ENCODE measurements around the gene TREML1.

TREML1 gene

DNA sequence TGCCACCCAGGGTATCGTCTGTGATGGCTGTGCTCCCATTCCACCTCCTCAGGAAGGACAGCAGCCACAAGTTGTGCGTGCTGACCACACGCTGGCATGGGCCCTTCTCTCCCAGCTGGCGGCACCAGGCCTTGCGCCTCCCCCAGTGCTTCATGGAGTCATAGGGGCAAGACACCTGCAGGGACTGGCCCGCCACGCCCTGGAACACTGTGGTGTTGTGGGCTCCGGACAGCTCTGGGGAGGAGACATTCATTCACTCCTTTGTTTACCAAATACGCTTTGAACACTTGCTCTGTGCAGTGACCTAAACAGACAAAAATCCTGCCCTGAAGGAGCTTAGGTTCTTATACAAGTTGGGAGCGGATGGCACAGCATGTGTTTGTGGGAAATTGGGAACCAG is 7.2 kb upstream of the TREML1 start:
- Histone ChIP-seq H3K4me3 (ENCODE audit: low read depth, low read length) (no peak overlapping the region), H3K4me2 (ENCODE audit: low read length) (no peak overlapping the region), H3K79me2 (no peaks in the 10 kb centered on the region), H3K9ac (no peak overlapping the region), H3K36me3 (ENCODE audit: control insufficient read depth, insufficient read depth, low read length) (no peaks in the 10 kb centered on the region), H2AFZ (no peak overlapping the region), H3K4me1 (no peaks in the 10 kb centered on the region), H3K27me3 (ENCODE audit: control insufficient read depth, insufficient read depth, low read length) (no peaks in the 10 kb centered on the region), H3K27ac (no peak overlapping the region), H3K9me3 (ENCODE audit: control insufficient read depth, low read length) (no peaks in the 10 kb centered on the region)
- TF ChIP-seq, protein P1, sequence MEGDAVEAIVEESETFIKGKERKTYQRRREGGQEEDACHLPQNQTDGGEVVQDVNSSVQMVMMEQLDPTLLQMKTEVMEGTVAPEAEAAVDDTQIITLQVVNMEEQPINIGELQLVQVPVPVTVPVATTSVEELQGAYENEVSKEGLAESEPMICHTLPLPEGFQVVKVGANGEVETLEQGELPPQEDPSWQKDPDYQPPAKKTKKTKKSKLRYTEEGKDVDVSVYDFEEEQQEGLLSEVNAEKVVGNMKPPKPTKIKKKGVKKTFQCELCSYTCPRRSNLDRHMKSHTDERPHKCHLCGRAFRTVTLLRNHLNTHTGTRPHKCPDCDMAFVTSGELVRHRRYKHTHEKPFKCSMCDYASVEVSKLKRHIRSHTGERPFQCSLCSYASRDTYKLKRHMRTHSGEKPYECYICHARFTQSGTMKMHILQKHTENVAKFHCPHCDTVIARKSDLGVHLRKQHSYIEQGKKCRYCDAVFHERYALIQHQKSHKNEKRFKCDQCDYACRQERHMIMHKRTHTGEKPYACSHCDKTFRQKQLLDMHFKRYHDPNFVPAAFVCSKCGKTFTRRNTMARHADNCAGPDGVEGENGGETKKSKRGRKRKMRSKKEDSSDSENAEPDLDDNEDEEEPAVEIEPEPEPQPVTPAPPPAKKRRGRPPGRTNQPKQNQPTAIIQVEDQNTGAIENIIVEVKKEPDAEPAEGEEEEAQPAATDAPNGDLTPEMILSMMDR (IDR thresholded peaks at IDR 0.05): no peak

DNA sequence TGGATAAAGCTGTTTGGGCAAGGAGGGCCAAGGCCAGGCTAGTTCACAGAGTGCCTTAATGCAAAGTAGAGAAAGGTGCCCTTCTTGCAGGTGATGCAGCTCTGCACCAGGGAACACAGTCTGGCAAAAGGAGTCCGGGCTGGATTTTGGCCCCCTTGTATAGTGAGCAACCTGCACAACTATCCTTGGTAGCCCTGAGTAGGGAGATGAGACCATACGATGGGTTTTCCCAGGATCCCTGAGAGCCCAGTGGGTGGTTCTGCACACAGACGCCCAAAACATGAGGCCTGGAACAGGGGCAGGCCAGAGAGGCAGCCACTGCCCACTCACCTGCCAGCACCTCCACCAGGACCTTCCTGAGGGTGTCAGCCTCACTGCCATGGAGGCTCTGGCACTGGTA is 6.8 kb upstream of the TREML1 start:
- H2AFZ ChIP-seq: no peak overlapping the region
- H3K4me3 ChIP-seq (ENCODE audit: low read depth, low read length): no peak overlapping the region
- H3K9me3 ChIP-seq (ENCODE audit: control insufficient read depth, low read length): no peaks in the 10 kb centered on the region
- H3K4me1 ChIP-seq: no peaks in the 10 kb centered on the region
- H3K36me3 ChIP-seq (ENCODE audit: control insufficient read depth, insufficient read depth, low read length): no peaks in the 10 kb centered on the region
- H3K79me2 ChIP-seq: no peaks in the 10 kb centered on the region
- H3K4me2 ChIP-seq (ENCODE audit: low read length): no peak overlapping the region
- TF ChIP-seq, protein P1 (IDR thresholded peaks at IDR 0.05): no peak
- H3K27ac ChIP-seq: no peak overlapping the region
- no peak overlapping the region for H3K9ac ChIP-seq
- H3K27me3 ChIP-seq (ENCODE audit: control insufficient read depth, insufficient read depth, low read length): no peaks in the 10 kb centered on the region

DNA sequence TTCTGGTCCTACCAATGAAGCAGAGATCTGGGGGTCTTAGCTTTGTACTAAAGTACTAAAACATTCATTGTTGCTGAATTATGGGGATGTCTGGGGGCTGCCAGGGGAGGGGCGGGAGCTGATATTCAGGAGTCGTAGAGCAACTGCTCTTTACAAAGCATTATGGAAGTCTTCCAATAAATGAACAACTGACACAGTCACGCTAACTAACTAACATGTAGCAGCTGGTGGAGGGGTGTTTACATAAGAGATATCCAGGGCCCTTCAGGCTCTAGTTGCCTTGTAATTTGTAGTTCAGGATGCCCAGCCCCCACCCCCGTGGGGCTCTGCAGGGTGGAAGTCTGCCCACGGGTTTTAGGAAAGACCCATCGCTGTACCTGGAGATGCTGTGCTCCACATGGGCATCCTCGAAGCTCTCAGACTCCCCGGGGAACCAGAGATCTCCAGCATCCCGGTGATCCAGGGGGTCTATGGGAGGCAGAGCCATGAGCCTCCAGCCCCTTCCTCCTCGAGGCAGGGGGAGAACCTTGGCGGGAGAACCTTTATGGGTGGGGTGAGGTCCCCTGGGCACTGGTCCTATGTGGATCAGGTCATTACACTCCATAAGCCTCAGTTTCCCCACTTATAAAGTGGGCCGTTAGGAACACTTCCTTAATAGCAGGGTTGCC is 5.4 kb upstream of the TREML1 start:
- Histone ChIP-seq H3K4me1 (no peaks in the 10 kb centered on the region), H3K27me3 (ENCODE audit: control insufficient read depth, insufficient read depth, low read length) (no peaks in the 10 kb centered on the region), H2AFZ (no peak overlapping the region), H3K9me3 (ENCODE audit: control insufficient read depth, low read length) (no peaks in the 10 kb centered on the region), H3K9ac (no peak overlapping the region), H3K79me2 (no peaks in the 10 kb centered on the region), H3K27ac (no peak overlapping the region), H3K4me2 (ENCODE audit: low read length) (no peak overlapping the region), H3K4me3 (ENCODE audit: low read depth, low read length) (no peak overlapping the region), H3K36me3 (ENCODE audit: control insufficient read depth, insufficient read depth, low read length) (no peaks in the 10 kb centered on the region)
- TF ChIP-seq, protein P1 (IDR thresholded peaks at IDR 0.05): no peak

DNA sequence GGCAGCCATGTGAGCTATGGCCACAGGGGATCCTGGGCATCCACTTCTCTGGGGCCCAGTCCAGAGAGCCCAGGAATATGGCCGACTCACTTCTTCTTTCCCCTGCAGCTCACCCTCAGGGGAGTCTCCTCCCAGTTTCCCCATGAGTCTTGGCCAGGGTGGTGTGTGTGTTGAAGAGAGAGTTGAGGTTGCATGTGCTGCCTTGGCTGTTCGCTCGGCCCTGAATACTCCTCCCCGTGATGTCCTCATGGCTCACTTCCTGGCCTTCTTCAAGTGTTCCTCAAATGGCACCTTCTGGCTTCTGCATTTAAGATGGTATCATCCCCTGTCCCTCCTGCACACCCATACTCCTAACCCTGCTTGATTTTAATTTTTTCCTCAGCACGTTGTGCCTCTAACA is 3.2 kb upstream of the TREML1 start:
- Histone ChIP-seq H3K27ac (no peak overlapping the region), H3K36me3 (ENCODE audit: control insufficient read depth, insufficient read depth, low read length) (no peaks in the 10 kb centered on the region), H3K27me3 (ENCODE audit: control insufficient read depth, insufficient read depth, low read length) (no peaks in the 10 kb centered on the region), H2AFZ (no peak overlapping the region), H3K4me2 (ENCODE audit: low read length) (no peak overlapping the region), H3K9ac (no peak overlapping the region), H3K4me3 (ENCODE audit: low read depth, low read length) (no peak overlapping the region), H3K4me1 (no peaks in the 10 kb centered on the region), H3K9me3 (ENCODE audit: control insufficient read depth, low read length) (no peaks in the 10 kb centered on the region), H3K79me2 (no peaks in the 10 kb centered on the region)
- TF ChIP-seq, protein P1 (IDR thresholded peaks at IDR 0.05): no peak

DNA sequence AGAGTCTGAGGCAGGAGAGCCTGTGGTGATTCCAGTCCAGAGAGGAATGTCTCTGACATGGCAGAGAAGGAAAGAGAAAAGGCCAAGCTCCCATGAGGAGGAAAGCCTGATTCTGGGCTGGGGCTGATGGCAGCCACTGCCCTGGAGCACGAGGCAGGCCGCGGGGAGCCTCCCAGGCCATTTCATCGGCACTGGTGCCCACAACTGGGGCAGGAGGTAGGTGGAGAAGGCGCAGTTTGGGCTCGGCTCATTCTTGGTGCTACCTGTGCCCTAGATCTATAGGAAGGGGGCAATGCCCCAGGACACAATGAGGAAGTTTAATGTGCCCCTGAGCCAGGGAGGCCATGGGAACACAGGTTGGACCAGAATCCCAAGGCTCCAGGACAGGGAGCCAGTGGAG is 2.6 kb upstream of the TREML1 start:
- Histone ChIP-seq H3K9ac (no peak overlapping the region), H2AFZ (no peak overlapping the region), H3K4me3 (ENCODE audit: low read depth, low read length) (no peak overlapping the region), H3K4me1 (no peaks in the 10 kb centered on the region), H3K79me2 (no peaks in the 10 kb centered on the region), H3K4me2 (ENCODE audit: low read length) (no peak overlapping the region), H3K36me3 (ENCODE audit: control insufficient read depth, insufficient read depth, low read length) (no peaks in the 10 kb centered on the region), H3K27me3 (ENCODE audit: control insufficient read depth, insufficient read depth, low read length) (no peaks in the 10 kb centered on the region), H3K27ac (no peak overlapping the region), H3K9me3 (ENCODE audit: control insufficient read depth, low read length) (no peaks in the 10 kb centered on the region)
- TF ChIP-seq, protein P1 (IDR thresholded peaks at IDR 0.05): no peak

Measured in parathyroid adenoma (tissue), 2 donors.